Stomach (tissue), 9 donors: ENCODE measurements around the gene OASL. TPM values are rescaled to one million over a fixed set of nuclear protein-coding genes. Genes with fewer than 3 reads are reported as not detected.

Source experiments
- DNase-seq, 2 donors: peaks; one replicate each; pipeline versions ENCODE4 v3.0.0 to v3.0.0-alpha.2; 2013 to 2019
- H3K27ac ChIP-seq, 5 donors: fragments of 200-600 bp in 4 of 5; sonication (generic) in 4 of 5; one replicate each; pipeline ENCODE4 v1.5.1; 2013 to 2019; ENCODE audit warnings: mild to moderate bottlenecking in 1 of 5, moderate library complexity in 1 of 5
- H3K27me3 ChIP-seq, 3 donors: fragments of 200-600 bp; sonication (generic); one replicate each; pipeline ENCODE4 v1.5.1; 2017 to 2019; ENCODE audit warnings: mixed run types in 1 of 3
- H3K36me3 ChIP-seq, 4 donors: fragments of 200-600 bp; sonication (generic); 1 replicate in 3 of 4; 2 replicates in 1 of 4; pipeline ENCODE4 v1.5.1; 2016 to 2019
- H3K4me1 ChIP-seq, 4 donors: fragments of 200-600 bp; sonication (generic); one replicate each; pipeline ENCODE4 v1.5.1; 2016 to 2019
- H3K4me3 ChIP-seq, 4 donors: fragments of 200-600 bp; sonication (generic) in 3 of 4; one replicate each; pipeline ENCODE4 v1.5.1; 2016 to 2019; ENCODE audit warnings: mild to moderate bottlenecking in 1 of 4
- H3K9me3 ChIP-seq, 4 donors: fragments of 200-600 bp; sonication (generic); one replicate each; pipeline ENCODE4 v1.5.1; 2016 to 2019
- CTCF ChIP-seq, 7 experiments: fragments of 450-650 bp in 4 of 7; fragments of 200-600 bp in 3 of 7; sonication (generic) in 3 of 7; IDR thresholded peaks; one replicate each; pipeline ENCODE4 v1.5.1; 2016 to 2019; ENCODE audit warnings: antibody characterized with exemption in 7 of 7, control low read depth in 2 of 7, mild to moderate bottlenecking in 1 of 7
- EP300 ChIP-seq: sonication (generic); formaldehyde crosslinking; IDR thresholded peaks from one replicate; pipeline ENCODE4 v1.6.1; 2017; ENCODE audit warnings: antibody characterized with exemption
- POLR2A ChIP-seq, 4 donors: fragments of 450-650 bp; IDR thresholded peaks; one replicate each; pipeline ENCODE4 v1.6.1; 2016; ENCODE audit warnings: antibody characterized with exemption in 4 of 4, control low read depth in 2 of 4, mild to moderate bottlenecking in 1 of 4, moderate library complexity in 1 of 4
- POLR2AphosphoS5 ChIP-seq, 3 donors: sonication (generic); formaldehyde crosslinking; IDR thresholded peaks; one replicate each; pipeline ENCODE4 v1.6.1; 2016; ENCODE audit warnings: antibody characterized with exemption in 3 of 3
- WGBS, 5 donors: extraction: QIAGEN DNeasy Blood & Tissue Kit in 3 of 5; methylation state at CpG; one replicate each; pipeline versions ENCODE4 v1.1.5 to v1.1.7; 2013 to 2018; 5-methylcytosine and 5-hydroxymethylcytosine counted together
- intact Hi-C: fragments of 100-400 bp; cut with DNase I; formaldehyde crosslinking; loops from one replicate; pipeline ENCODE4 v1.15.1; 2023; ENCODE audit warnings: low total_unique reads
- polyA plus RNA-seq, 3 donors: library from polyadenylated mRNA; stranded (reverse); fragments of 200-250 nt; gene quantifications; one replicate each; pipeline ENCODE4 v1.2.3, GENCODE V29; 2013
- total RNA-seq, 5 donors: library from RNA; depleted of rRNA; stranded (reverse); fragments of >200 nt; gene quantifications; one replicate each; pipeline versions ENCODE4 v1.1.0 to v1.2.3, GENCODE V29; 2014 to 2016
- donor health status: healthy with polysubstance abuse.
- donor health status: Bipolar disorder and iron deficiency.
- donor health status: healthy.

OASL gene
- total and polyA plus RNA-seq, 8 donors = 2.1 to 54.7 (median 22.0) TPM; not detected in 2

GRCh38 chr12:121086781-121087295, 47.8 kb upstream of the OASL start:
- no peak for DNase-seq
- Histone ChIP-seq H3K4me1 (no peaks in the 10 kb centered on the region), H3K9me3 (no peaks in the 10 kb centered on the region), H3K36me3 (no peaks in the 10 kb centered on the region), H3K27ac (no peak overlapping the region), H3K27me3 (no peaks in the 10 kb centered on the region), H3K4me3 (no peak overlapping the region)
- TF ChIP-seq POLR2AphosphoS5 (IDR thresholded peaks at IDR 0.05) (no peak), POLR2A (IDR thresholded peaks at IDR 0.05) (no peak), EP300 (no peak), CTCF (IDR thresholded peaks at IDR 0.05) (no peak)
- 86 to 91% (median 89%) methylated on average over 8 of the region's 8 CpGs for WGBS, 5 donors
- intact Hi-C loops = no loop called here

- no peak for TF ChIP-seq POLR2AphosphoS5 (IDR thresholded peaks at IDR 0.05)
- TF ChIP-seq POLR2A (IDR thresholded peaks at IDR 0.05) = no peak
- no peak for TF ChIP-seq CTCF (IDR thresholded peaks at IDR 0.05)
- TF ChIP-seq EP300 = no peak
- WGBS, 5 donors = 87 to 94% (median 90%) methylated on average over 13 to 17 of the region's 17 CpGs
- Histone ChIP-seq H3K4me3 (no peak overlapping the region), H3K27ac (no peak overlapping the region), H3K9me3 (no peaks in the 10 kb centered on the region), H3K36me3 (no peaks in the 10 kb centered on the region), H3K4me1 (no peaks in the 10 kb centered on the region), H3K27me3 (no peaks in the 10 kb centered on the region)
- DNase-seq = no peak
- intact Hi-C loops = no loop called here
These were observed 46.7 kb upstream of the OASL start for GRCh38 chr12:121085506-121086353.

- intact Hi-C loops = no loop called here
- no peak overlapping the region for H3K4me3 ChIP-seq
- no peaks in the 10 kb centered on the region for H3K4me1 ChIP-seq
- DNase-seq = no peak
- whole genome bisulfite sequencing, 5 donors = 74 to 87% (median 86%) methylated on average over 4 of the region's 4 CpGs
- H3K9me3 ChIP-seq = no peaks in the 10 kb centered on the region
- H3K36me3 ChIP-seq = no peaks in the 10 kb centered on the region
- TF ChIP-seq EP300 (no peak), POLR2AphosphoS5 (IDR thresholded peaks at IDR 0.05) (no peak), CTCF (IDR thresholded peaks at IDR 0.05) (no peak), POLR2A (IDR thresholded peaks at IDR 0.05) (no peak)
- H3K27ac ChIP-seq = no peak overlapping the region
- H3K27me3 ChIP-seq = no peaks in the 10 kb centered on the region
These were observed 46.0 kb upstream of the OASL start for GRCh38 chr12:121085069-121085468.

GRCh38 chr12:121084229-121084628, 45.2 kb upstream of the OASL start:
- Histone ChIP-seq H3K27me3 (no peaks in the 10 kb centered on the region), H3K36me3 (no peaks in the 10 kb centered on the region), H3K4me1 (no peaks in the 10 kb centered on the region), H3K27ac (no peak overlapping the region), H3K4me3 (no peak overlapping the region), H3K9me3 (no peaks in the 10 kb centered on the region)
- intact Hi-C loops = no loop called here
- no peak for DNase-seq
- no peak for TF ChIP-seq POLR2AphosphoS5 (IDR thresholded peaks at IDR 0.05)
- TF ChIP-seq EP300 = no peak
- no peak for TF ChIP-seq CTCF (IDR thresholded peaks at IDR 0.05)
- TF ChIP-seq POLR2A (IDR thresholded peaks at IDR 0.05) = no peak
- 75 to 88% (median 81%) methylated on average over 3 of the region's 3 CpGs for WGBS, 5 donors
